Endodermal cell (in vitro differentiated cells): ENCODE results near the gene HSPA4L. TPM values are rescaled to one million over a fixed set of nuclear protein-coding genes. Genes with fewer than 3 reads are reported as not detected.

Experiments
- DNase-seq: peaks from one replicate; pipeline ENCODE4 v3.0.0-alpha.2; 2017
- H3K27ac ChIP-seq: 2 replicates; pipeline ENCODE4 v1.5.1; 2013; ENCODE audit warnings: mild to moderate bottlenecking, low read depth, low read length, moderate library complexity
- H3K27me3 ChIP-seq: 2 replicates; pipeline ENCODE4 v1.6.1; 2013; ENCODE audit warnings: mild to moderate bottlenecking, low read length, moderate library complexity; ENCODE audit not compliant: insufficient read depth, control insufficient read depth, poor library complexity, severe bottlenecking
- H3K36me3 ChIP-seq: 2 replicates; pipeline ENCODE4 v1.7.0; 2013; ENCODE audit warnings: mild to moderate bottlenecking, low read length, moderate library complexity; ENCODE audit not compliant: control insufficient read depth, insufficient read depth
- H3K4me1 ChIP-seq: one replicate; pipeline ENCODE4 v1.7.0; 2013; ENCODE audit warnings: low read length; ENCODE audit not compliant: control insufficient read depth, insufficient read depth
- H3K4me3 ChIP-seq: 2 replicates; pipeline ENCODE4 v1.5.1; 2013; ENCODE audit warnings: mild to moderate bottlenecking, low read length, moderate library complexity
- H3K9ac ChIP-seq: 2 replicates; pipeline ENCODE4 v1.6.1; 2013; ENCODE audit warnings: mild to moderate bottlenecking, low read length, moderate library complexity; ENCODE audit not compliant: poor library complexity, severe bottlenecking; ENCODE audit errors: extremely low read depth
- H3K9me3 ChIP-seq: 2 replicates; pipeline ENCODE4 v1.6.1; 2013; ENCODE audit warnings: mild to moderate bottlenecking, low read length, moderate library complexity; ENCODE audit not compliant: control insufficient read depth
- H3K27ac Mint-ChIP-seq: 2 replicates; pipeline ENCODE4 v1.8.0; 2020; ENCODE audit warnings: mixed read lengths
- H3K27me3 Mint-ChIP-seq: 2 replicates; pipeline ENCODE4 v1.8.0; 2021; ENCODE audit warnings: mild to moderate bottlenecking, mixed read lengths; ENCODE audit not compliant: insufficient read depth
- H3K36me3 Mint-ChIP-seq: 2 replicates; pipeline ENCODE4 v1.8.0; 2020; ENCODE audit warnings: low read depth, mixed read lengths
- H3K4me1 Mint-ChIP-seq: 2 replicates; pipeline ENCODE4 v1.8.0; 2020; ENCODE audit warnings: mixed read lengths
- H3K4me3 Mint-ChIP-seq: 2 replicates; pipeline ENCODE4 v1.8.0; 2020; ENCODE audit warnings: mild to moderate bottlenecking, moderate library complexity, mixed read lengths
- H3K9me3 Mint-ChIP-seq: 2 replicates; pipeline ENCODE4 v1.8.0; 2020; ENCODE audit warnings: mild to moderate bottlenecking, mixed read lengths
- WGBS, 2 experiments: methylation state at CpG; one replicate each; pipeline versions ENCODE4 v1.1.5 to v1.1.7; 2013; ENCODE audit warnings: missing lambda C conversion rate in 2 of 2, mixed read lengths in 1 of 2; ENCODE audit not compliant: insufficient coverage in 1 of 2, insufficient read length in 1 of 2; 5-methylcytosine and 5-hydroxymethylcytosine counted together
- total RNA-seq, 2 donors: library from RNA; stranded (reverse); fragmentation: NEBNext Ultra II Directional in 1 of 2; extraction: Animal tissue kit (Norgen Biotek cat#: 25700) in 1 of 2; gene quantifications; 2 replicates in 1 of 2; 3 replicates in 1 of 2; pipeline ENCODE4 v1.2.1, GENCODE V29; 2021
- TF ChIP-seq, protein P1 (sequence below): fragments of 200-600 bp; sonication (generic); conservative IDR thresholded peaks from 2 replicates; pipeline ENCODE4 v1.5.0; 2021; ENCODE audit warnings: antibody characterized with exemption, mild to moderate bottlenecking

HSPA4L gene
- total RNA-seq, 2 donors from 2014 or later: 2.0 to 6.2 TPM

DNA sequence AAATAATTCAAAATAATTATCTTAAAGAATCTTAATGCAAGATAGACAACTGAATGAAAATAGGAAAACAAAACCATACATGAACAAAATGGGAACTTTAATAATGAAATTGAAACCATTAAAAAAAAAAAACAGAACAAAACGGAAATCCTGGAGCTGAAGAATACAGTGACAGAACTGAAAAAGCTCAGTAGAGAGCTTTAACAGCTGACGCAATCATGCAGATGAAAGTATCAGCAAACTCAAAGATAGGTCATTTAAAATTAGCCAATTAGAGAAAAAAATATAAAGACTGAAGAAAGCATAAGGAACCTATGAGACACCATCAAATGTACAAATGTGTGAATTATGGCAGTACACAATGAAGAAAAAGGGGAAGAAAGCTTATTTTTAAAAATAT, 33.2 kb upstream of the HSPA4L start:
- Mint-ChIP-seq H3K36me3 (peaks cover 3% of the 10 kb centered on the region), H3K27ac (no peak overlapping the region), H3K27me3 (no peaks in the 10 kb centered on the region), H3K4me3 (no peak overlapping the region), H3K9me3 (peaks cover 26% of the 10 kb centered on the region), H3K4me1 (no peaks in the 10 kb centered on the region)
- TF ChIP-seq, protein P1, sequence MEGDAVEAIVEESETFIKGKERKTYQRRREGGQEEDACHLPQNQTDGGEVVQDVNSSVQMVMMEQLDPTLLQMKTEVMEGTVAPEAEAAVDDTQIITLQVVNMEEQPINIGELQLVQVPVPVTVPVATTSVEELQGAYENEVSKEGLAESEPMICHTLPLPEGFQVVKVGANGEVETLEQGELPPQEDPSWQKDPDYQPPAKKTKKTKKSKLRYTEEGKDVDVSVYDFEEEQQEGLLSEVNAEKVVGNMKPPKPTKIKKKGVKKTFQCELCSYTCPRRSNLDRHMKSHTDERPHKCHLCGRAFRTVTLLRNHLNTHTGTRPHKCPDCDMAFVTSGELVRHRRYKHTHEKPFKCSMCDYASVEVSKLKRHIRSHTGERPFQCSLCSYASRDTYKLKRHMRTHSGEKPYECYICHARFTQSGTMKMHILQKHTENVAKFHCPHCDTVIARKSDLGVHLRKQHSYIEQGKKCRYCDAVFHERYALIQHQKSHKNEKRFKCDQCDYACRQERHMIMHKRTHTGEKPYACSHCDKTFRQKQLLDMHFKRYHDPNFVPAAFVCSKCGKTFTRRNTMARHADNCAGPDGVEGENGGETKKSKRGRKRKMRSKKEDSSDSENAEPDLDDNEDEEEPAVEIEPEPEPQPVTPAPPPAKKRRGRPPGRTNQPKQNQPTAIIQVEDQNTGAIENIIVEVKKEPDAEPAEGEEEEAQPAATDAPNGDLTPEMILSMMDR: no peak
- Histone ChIP-seq H3K27ac (no peak overlapping the region), H3K36me3 (no peaks in the 10 kb centered on the region), H3K9me3 (peaks cover 30% of the 10 kb centered on the region), H3K27me3 (no peaks in the 10 kb centered on the region), H3K4me1 (no peaks in the 10 kb centered on the region), H3K9ac (no peak overlapping the region), H3K4me3 (no peak overlapping the region)
- DNase-seq: no peak
- 93 to 100% methylated on average over 1 to 2 of the region's 2 CpGs for WGBS, 2 experiments

DNA sequence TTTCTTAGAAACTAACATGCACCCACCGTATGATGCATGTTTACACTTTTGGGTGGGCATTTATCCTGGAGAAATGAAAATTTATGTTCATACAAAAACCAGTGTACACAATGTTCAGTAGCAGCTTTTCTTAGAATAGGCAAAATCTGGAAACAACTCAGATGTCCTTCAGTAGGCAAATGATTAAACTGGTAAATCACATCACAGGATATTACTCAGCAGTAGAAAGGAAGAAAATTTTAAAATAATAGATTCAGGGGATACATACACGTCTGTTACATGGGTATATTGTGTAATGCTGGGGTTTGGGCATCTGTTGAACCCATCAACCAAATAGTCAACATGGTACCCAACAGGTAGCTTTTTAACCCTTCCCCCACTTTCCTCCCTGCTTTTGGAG, 25.2 kb upstream of the HSPA4L start:
- Mint-ChIP-seq H3K9me3 (peaks cover 10% of the 10 kb centered on the region), H3K36me3 (no peaks in the 10 kb centered on the region), H3K27ac (no peak overlapping the region), H3K4me1 (no peaks in the 10 kb centered on the region), H3K27me3 (no peaks in the 10 kb centered on the region), H3K4me3 (no peak overlapping the region)
- Histone ChIP-seq H3K27me3 (no peaks in the 10 kb centered on the region), H3K9ac (no peak overlapping the region), H3K9me3 (no peaks in the 10 kb centered on the region), H3K4me1 (no peaks in the 10 kb centered on the region), H3K36me3 (no peaks in the 10 kb centered on the region), H3K4me3 (no peak overlapping the region), H3K27ac (no peak overlapping the region)
- no peak for DNase-seq
- TF ChIP-seq, protein P1: no peak
- WGBS, 2 experiments: 94 to 100% methylated on average over 1 to 2 of the region's 2 CpGs

GRCh38 chr4:127759228-127759820, 22.8 kb upstream of the HSPA4L start:
- Histone ChIP-seq H3K9me3 (no peaks in the 10 kb centered on the region), H3K4me1 (no peaks in the 10 kb centered on the region), H3K9ac (no peak overlapping the region), H3K36me3 (no peaks in the 10 kb centered on the region), H3K4me3 (no peak overlapping the region), H3K27me3 (no peaks in the 10 kb centered on the region), H3K27ac (no peak overlapping the region)
- Mint-ChIP-seq H3K36me3 (no peaks in the 10 kb centered on the region), H3K27me3 (no peaks in the 10 kb centered on the region), H3K4me1 (no peaks in the 10 kb centered on the region), H3K4me3 (no peak overlapping the region), H3K27ac (no peak overlapping the region), H3K9me3 (peaks cover 10% of the 10 kb centered on the region)
- 88 to 94% methylated on average over 1 of the region's 2 CpGs for WGBS, 2 experiments
- no peak for DNase-seq
- TF ChIP-seq, protein P1: no peak
